Measurements from ENCODE around the gene PALM.

The PALM gene

GRCh38 chr19:746956-747355 is 38.2 kb downstream of the PALM start:
- no peak for TF ChIP-seq CTCF (conservative IDR thresholded peaks at IDR 0.05; ENCODE audit: low read depth, low read length)
- DNase-seq (ENCODE audit: low read depth) = no peak
- no peak overlapping the region for H3K4me3 ChIP-seq (ENCODE audit: low read depth, low read length)

GRCh38 chr19:747432-748273 is 38.9 kb downstream of the PALM start:
- no peak for DNase-seq (ENCODE audit: low read depth)
- no peak for TF ChIP-seq CTCF (conservative IDR thresholded peaks at IDR 0.05; ENCODE audit: low read depth, low read length)
- no peak overlapping the region for H3K4me3 ChIP-seq (ENCODE audit: low read depth, low read length)

GRCh38 chr19:748274-748598 is 39.5 kb downstream of the PALM start:
- no peak for TF ChIP-seq CTCF (conservative IDR thresholded peaks at IDR 0.05; ENCODE audit: low read depth, low read length)

GRCh38 chr19:749811-750210 is 41.1 kb downstream of the PALM start:
- no peak for TF ChIP-seq CTCF (conservative IDR thresholded peaks at IDR 0.05; ENCODE audit: low read depth, low read length)
- no peak for DNase-seq (ENCODE audit: low read depth)
- no peak overlapping the region for H3K4me3 ChIP-seq (ENCODE audit: low read depth, low read length)

More at GRCh38 chr19:748274-748598, 39.5 kb downstream of the PALM start:
- no peak for DNase-seq (ENCODE audit: low read depth)
- H3K4me3 ChIP-seq (ENCODE audit: low read depth, low read length) = no peak overlapping the region

- no peak within 1 kb of the TSS for H3K4me3 ChIP-seq (ENCODE audit: low read depth, low read length)
- TF ChIP-seq CTCF (conservative IDR thresholded peaks at IDR 0.05; ENCODE audit: low read depth, low read length) = no peak
- no peak for DNase-seq (ENCODE audit: low read depth)
Observed at GRCh38 chr19:750640-751423, 42.1 kb downstream of the PALM start, which contains the start of gene MISP. Gene MISP (plus strand): TSS chr19:751112. CDS start chr19:756947, 5,835 bp downstream.

- H3K4me3 ChIP-seq (ENCODE audit: low read depth, low read length) = no peak overlapping the region
- TF ChIP-seq CTCF (conservative IDR thresholded peaks at IDR 0.05; ENCODE audit: low read depth, low read length) = no peak
- DNase-seq (ENCODE audit: low read depth) = peak; percentile 77
Observed at GRCh38 chr19:751501-752341, 43.0 kb downstream of the PALM start.
